ENCODE measurements around the gene ZNF302. TPM values are rescaled to one million over a fixed set of nuclear protein-coding genes. Genes with fewer than 3 reads are reported as not detected.

Gene ZNF302
- total and polyA plus RNA-seq, 11 donors = 24.3 to 37.2 (median 32.9) TPM

GRCh38 chr19:34686455-34686854 is 9.0 kb downstream of the ZNF302 start:
- intact Hi-C loops (cut with DNase I) = no loop called here
- no peaks in the 10 kb centered on the region for H3K4me1 ChIP-seq
- H3K27ac ChIP-seq = no peak overlapping the region
- TF ChIP-seq, protein P1, sequence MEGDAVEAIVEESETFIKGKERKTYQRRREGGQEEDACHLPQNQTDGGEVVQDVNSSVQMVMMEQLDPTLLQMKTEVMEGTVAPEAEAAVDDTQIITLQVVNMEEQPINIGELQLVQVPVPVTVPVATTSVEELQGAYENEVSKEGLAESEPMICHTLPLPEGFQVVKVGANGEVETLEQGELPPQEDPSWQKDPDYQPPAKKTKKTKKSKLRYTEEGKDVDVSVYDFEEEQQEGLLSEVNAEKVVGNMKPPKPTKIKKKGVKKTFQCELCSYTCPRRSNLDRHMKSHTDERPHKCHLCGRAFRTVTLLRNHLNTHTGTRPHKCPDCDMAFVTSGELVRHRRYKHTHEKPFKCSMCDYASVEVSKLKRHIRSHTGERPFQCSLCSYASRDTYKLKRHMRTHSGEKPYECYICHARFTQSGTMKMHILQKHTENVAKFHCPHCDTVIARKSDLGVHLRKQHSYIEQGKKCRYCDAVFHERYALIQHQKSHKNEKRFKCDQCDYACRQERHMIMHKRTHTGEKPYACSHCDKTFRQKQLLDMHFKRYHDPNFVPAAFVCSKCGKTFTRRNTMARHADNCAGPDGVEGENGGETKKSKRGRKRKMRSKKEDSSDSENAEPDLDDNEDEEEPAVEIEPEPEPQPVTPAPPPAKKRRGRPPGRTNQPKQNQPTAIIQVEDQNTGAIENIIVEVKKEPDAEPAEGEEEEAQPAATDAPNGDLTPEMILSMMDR (IDR thresholded peaks at IDR 0.05) = no peak
- no peak for TF ChIP-seq POLR2A (IDR thresholded peaks at IDR 0.05)
- H3K9me3 ChIP-seq = peaks cover 0 to 69% (median 39%) of the 10 kb centered on the region in 12 donors
- H3K4me3 ChIP-seq = no peak overlapping the region
- WGBS, 4 donors = 90 to 93% (median 91%) methylated on average over 5 of the region's 5 CpGs
- peaks cover 0 to 43% (median 34%) of the 10 kb centered on the region in 9 donors for H3K36me3 ChIP-seq
- DNase-seq (no peak), ATAC-seq (no peak)
- no peaks in the 10 kb centered on the region for H3K27me3 ChIP-seq

- peak in 3 of 4 donors; percentile 22 to 55 (median 53) for ATAC-seq
- Histone ChIP-seq H3K27ac (no peak overlapping the region), H3K4me3 (no peak overlapping the region), H3K4me1 (no peaks in the 10 kb centered on the region), H3K36me3 (peaks cover 0 to 34% (median 26%) of the 10 kb centered on the region in 9 donors), H3K27me3 (no peaks in the 10 kb centered on the region), H3K9me3 (peaks cover 0 to 61% (median 32%) of the 10 kb centered on the region in 12 donors)
- DNase-seq = no peak
- 44 to 88% (median 77%) methylated on average over 2 of the region's 2 CpGs for WGBS, 4 donors
- intact Hi-C loops (cut with DNase I) = no loop called here
- TF ChIP-seq, protein P1 (IDR thresholded peaks at IDR 0.05) = no peak
- TF ChIP-seq POLR2A (IDR thresholded peaks at IDR 0.05) = no peak
These were observed 9.9 kb downstream of the ZNF302 start for GRCh38 chr19:34687348-34687747.

DNA sequence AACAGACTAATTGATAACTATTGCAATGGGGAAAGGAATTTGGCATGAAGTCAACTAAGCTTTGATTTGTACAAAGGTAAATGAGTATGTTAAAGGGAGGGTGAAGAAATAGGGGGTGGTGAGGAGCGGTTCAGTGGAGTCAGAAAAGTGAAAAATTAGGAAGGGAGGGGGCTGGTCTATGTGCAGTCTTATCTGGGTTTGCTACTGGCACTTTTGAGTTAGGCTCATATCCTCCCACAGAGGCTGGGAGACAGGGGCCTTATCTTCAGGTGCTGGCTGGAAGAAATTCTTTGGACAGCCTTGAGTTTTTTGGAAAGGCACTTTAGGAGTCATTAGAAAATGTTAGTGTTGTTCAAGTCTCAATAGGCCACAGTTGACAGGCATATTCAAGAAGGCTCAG is 11.1 kb downstream of the ZNF302 start:
- WGBS, 4 donors = 64 to 88% (median 84%) methylated on average over 1 of the region's 1 CpG
- Histone ChIP-seq H3K9me3 (peaks cover 0 to 48% (median 29%) of the 10 kb centered on the region in 12 donors), H3K27me3 (no peaks in the 10 kb centered on the region), H3K4me1 (no peaks in the 10 kb centered on the region), H3K4me3 (no peak overlapping the region), H3K36me3 (peaks cover 0 to 21% (median 13%) of the 10 kb centered on the region in 9 donors), H3K27ac (no peak overlapping the region)
- intact Hi-C loops (cut with DNase I) = no loop called here
- TF ChIP-seq, protein P1 (IDR thresholded peaks at IDR 0.05) = no peak
- no peak for TF ChIP-seq POLR2A (IDR thresholded peaks at IDR 0.05)
- no peak for DNase-seq
- ATAC-seq = no peak

DNA sequence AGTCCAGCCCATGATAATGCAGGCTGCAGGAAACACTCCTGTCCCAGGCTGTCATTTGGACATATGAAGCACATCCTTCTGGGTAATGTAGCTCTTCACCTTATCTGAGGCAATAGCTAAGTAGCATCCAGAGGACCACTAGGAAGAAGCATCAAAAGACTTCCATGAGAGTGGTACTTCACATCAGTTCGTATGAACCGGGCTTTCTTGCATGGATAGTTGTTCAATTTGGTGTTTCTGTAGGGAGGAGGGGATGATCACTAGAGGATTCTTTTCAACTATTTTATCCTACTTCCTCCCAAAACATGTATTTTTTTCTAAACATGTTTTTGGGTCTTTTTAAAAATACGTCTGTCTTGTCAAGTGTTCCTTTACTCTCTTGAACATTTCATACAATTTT is 12.9 kb downstream of the ZNF302 start:
- intact Hi-C loops (cut with DNase I) = no loop called here
- Histone ChIP-seq H3K27ac (no peak overlapping the region), H3K36me3 (peaks cover 0 to 4% (median 0%) of the 10 kb centered on the region in 9 donors), H3K4me1 (no peaks in the 10 kb centered on the region), H3K9me3 (peaks cover 0 to 30% (median 12%) of the 10 kb centered on the region in 12 donors), H3K27me3 (no peaks in the 10 kb centered on the region), H3K4me3 (no peak overlapping the region)
- 84 to 86% (median 86%) methylated on average over 3 of the region's 3 CpGs for WGBS, 4 donors
- DNase-seq = no peak
- ATAC-seq = no peak
- no peak for TF ChIP-seq POLR2A (IDR thresholded peaks at IDR 0.05)
- TF ChIP-seq, protein P1 (IDR thresholded peaks at IDR 0.05) = no peak
